Measurements from ENCODE around the gene EAF1.
"Not testable (repeated sequence)": the region's sequence is repeated elsewhere in the genome, so short reads cannot be mapped to it uniquely, and the experiment has no call there.

EAF1 gene

GRCh38 chr3:15427182-15427880 is at the start of gene EAF1, which contains the start of gene METTL6:
TSS of gene EAF1 (plus strand) at chr3:15427598. CDS start at chr3:15427780, 182 bp downstream.
TSS of gene METTL6 (minus strand) at chr3:15427544. CDS start at chr3:15426511, 1,033 bp downstream.
- peak; percentile 65 to 81 (median 72) for DNase-seq

- DNase-seq: peak; percentile 77 to 93 (median 83)
Observed at GRCh38 chr3:15377961-15378791, 49.2 kb upstream of the EAF1 start.

GRCh38 chr3:15380980-15381890 is 46.2 kb upstream of the EAF1 start:
- no peak for DNase-seq

- no peak for DNase-seq
Observed at GRCh38 chr3:15382405-15382923, 44.9 kb upstream of the EAF1 start.

- DNase-seq: no peak
Observed at GRCh38 chr3:15384510-15385237, 42.7 kb upstream of the EAF1 start.

GRCh38 chr3:15385238-15385695 is 42.1 kb upstream of the EAF1 start:
- not testable (repeated sequence) for DNase-seq

GRCh38 chr3:15385901-15386653 is 41.3 kb upstream of the EAF1 start:
- DNase-seq: no peak

- not testable (repeated sequence) for DNase-seq
Observed at GRCh38 chr3:15386654-15386955, 40.8 kb upstream of the EAF1 start.

GRCh38 chr3:15387171-15387581 is 40.2 kb upstream of the EAF1 start:
- DNase-seq: no peak

- DNase-seq: no peak
Observed at GRCh38 chr3:15387735-15388134, 39.7 kb upstream of the EAF1 start.

GRCh38 chr3:15388335-15388734 is 39.1 kb upstream of the EAF1 start:
- DNase-seq: not testable (repeated sequence)

- DNase-seq: no peak
Observed at GRCh38 chr3:15390460-15390859, 36.9 kb upstream of the EAF1 start.

- DNase-seq: no peak
Observed at GRCh38 chr3:15391007-15391406, 36.4 kb upstream of the EAF1 start.

GRCh38 chr3:15393252-15393651 is 34.1 kb upstream of the EAF1 start:
- not testable (repeated sequence) for DNase-seq

GRCh38 chr3:15398731-15399133 is 28.7 kb upstream of the EAF1 start:
- DNase-seq: not testable (repeated sequence)

- no peak for DNase-seq
Observed at GRCh38 chr3:15399970-15400369, 27.4 kb upstream of the EAF1 start.

GRCh38 chr3:15401936-15402335 is 25.5 kb upstream of the EAF1 start:
- DNase-seq: no peak

GRCh38 chr3:15403495-15403894 is 23.9 kb upstream of the EAF1 start:
- DNase-seq: no peak

- no peak for DNase-seq
Observed at GRCh38 chr3:15403965-15404364, 23.4 kb upstream of the EAF1 start.

- no peak for DNase-seq
Observed at GRCh38 chr3:15404767-15405166, 22.6 kb upstream of the EAF1 start.

- peak; percentile 0 to 55 (median 23) for DNase-seq
Observed at GRCh38 chr3:15405448-15406050, 21.8 kb upstream of the EAF1 start.

Data from NCI-H1417 (cell line).